ENCODE data around the gene MAP3K5.

Gene MAP3K5

GRCh38 chr6:136611746-136612145 is 180.5 kb downstream of the MAP3K5 start:
- no peak for TF ChIP-seq CTCF (IDR thresholded peaks at IDR 0.05; ENCODE audit: borderline replicate concordance, insufficient read depth, low read depth, low read length)
- H3K4me3 ChIP-seq (ENCODE audit: low read depth, low read length) = no peak overlapping the region

GRCh38 chr6:136611133-136611532 is 181.1 kb downstream of the MAP3K5 start:
- TF ChIP-seq CTCF (IDR thresholded peaks at IDR 0.05; ENCODE audit: borderline replicate concordance, insufficient read depth, low read depth, low read length) = no peak
- no peak overlapping the region for H3K4me3 ChIP-seq (ENCODE audit: low read depth, low read length)

GRCh38 chr6:136609873-136610706 is 182.2 kb downstream of the MAP3K5 start:
- no peak for TF ChIP-seq CTCF (IDR thresholded peaks at IDR 0.05; ENCODE audit: borderline replicate concordance, insufficient read depth, low read depth, low read length)
- no peak overlapping the region for H3K4me3 ChIP-seq (ENCODE audit: low read depth, low read length)

- TF ChIP-seq CTCF (IDR thresholded peaks at IDR 0.05; ENCODE audit: borderline replicate concordance, insufficient read depth, low read depth, low read length) = no peak
- H3K4me3 ChIP-seq (ENCODE audit: low read depth, low read length) = no peak overlapping the region
These were observed 183.3 kb downstream of the MAP3K5 start for GRCh38 chr6:136608991-136609390.

- TF ChIP-seq CTCF (IDR thresholded peaks at IDR 0.05; ENCODE audit: borderline replicate concordance, insufficient read depth, low read depth, low read length) = peak; percentile 88
- H3K4me3 ChIP-seq (ENCODE audit: low read depth, low read length) = no peak overlapping the region
These were observed 184.1 kb downstream of the MAP3K5 start for GRCh38 chr6:136607932-136608772.

- TF ChIP-seq CTCF (IDR thresholded peaks at IDR 0.05; ENCODE audit: borderline replicate concordance, insufficient read depth, low read depth, low read length) = no peak
- H3K4me3 ChIP-seq (ENCODE audit: low read depth, low read length) = no peak overlapping the region
These were observed 184.9 kb downstream of the MAP3K5 start for GRCh38 chr6:136607204-136607931.

Measured in GM12875 (cell line).